Left ventricle myocardium inferior (tissue), 1 donor: Measurements from ENCODE around the gene MAB21L3. TPM values are rescaled to one million over a fixed set of nuclear protein-coding genes. Genes with fewer than 3 reads are reported as not detected.
A peak's percentile ranks its signal among the peaks of the same experiment; 100 is the strongest.
"Not testable (repeated sequence)": the region's sequence is repeated elsewhere in the genome, so short reads cannot be mapped to it uniquely, and the experiment has no call there.

ENCODE experiments used
- DNase-seq: peaks from one replicate; pipeline ENCODE4 v3.0.0-alpha.2; 2020
- H3K27ac ChIP-seq: fragments of 200-600 bp; replicated peaks from 2 replicates; pipeline ENCODE4 v1.8.0; 2021
- H3K27me3 ChIP-seq: fragments of 200-600 bp; 2 replicates; pipeline ENCODE4 v1.8.0; 2021; ENCODE audit warnings: low read depth
- H3K36me3 ChIP-seq: fragments of 200-600 bp; 2 replicates; pipeline ENCODE4 v1.8.0; 2021
- H3K4me1 ChIP-seq: fragments of 200-600 bp; 2 replicates; pipeline ENCODE4 v1.8.0; 2021
- H3K4me3 ChIP-seq: fragments of 200-600 bp; 2 replicates; pipeline ENCODE4 v1.8.0; 2021; ENCODE audit warnings: mild to moderate bottlenecking, moderate library complexity
- H3K9me3 ChIP-seq: fragments of 200-600 bp; replicated peaks from 2 replicates; pipeline ENCODE4 v1.8.0; 2021
- intact Hi-C: fragments of 100-400 bp; cut with micrococcal nuclease; formaldehyde crosslinking; loops from one replicate; pipeline ENCODE4 v1.11.0; 2022
- total RNA-seq: library from RNA; stranded (reverse); fragmentation: NEBNext Ultra II Directional; extraction: Animal tissue kit (Norgen Biotek cat#: 25700); gene quantifications from one replicate; pipeline ENCODE4 v1.2.1, GENCODE V29; 2021
- TF ChIP-seq, protein P1 (sequence below): fragments of 200-600 bp; IDR thresholded peaks from 2 replicates; pipeline ENCODE4 v1.8.0; 2021; ENCODE audit warnings: antibody characterized with exemption, mild to moderate bottlenecking, borderline replicate concordance
- donor health status: DM: no; HTN: yes; CAD: no; lungs with severe emphysema.

The MAB21L3 gene
- total RNA-seq, 1 donor from 2014 or later = not detected

DNA sequence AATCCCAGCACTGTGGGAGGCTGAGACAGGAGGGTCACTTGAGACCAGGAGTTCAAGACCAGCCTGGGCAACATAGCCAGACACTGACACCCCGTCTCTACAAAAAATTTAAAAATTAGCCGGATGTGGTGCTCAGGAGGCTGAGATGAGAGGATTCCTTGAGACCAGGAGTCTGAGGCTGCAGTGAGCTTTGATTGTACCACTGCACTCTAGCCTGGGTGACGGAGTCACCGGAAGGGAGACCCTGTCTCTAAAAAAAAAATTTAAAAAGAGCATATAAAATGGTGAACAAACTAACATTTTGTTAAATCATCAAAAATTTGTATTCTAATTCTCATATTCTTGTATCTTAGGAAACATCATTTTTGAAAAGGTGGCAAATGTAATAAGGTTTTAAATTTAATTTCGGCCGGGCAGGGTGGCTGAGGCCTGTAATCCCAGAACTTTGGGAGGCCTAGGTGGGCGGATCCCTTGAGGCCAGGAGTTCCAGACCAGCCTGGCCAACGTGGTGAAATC is 27.1 kb downstream of the MAB21L3 start:
- no peaks in the 10 kb centered on the region for H3K36me3 ChIP-seq
- DNase-seq = no peak
- H3K27ac ChIP-seq = peak overlapping the region; percentile 55
- TF ChIP-seq, protein P1, sequence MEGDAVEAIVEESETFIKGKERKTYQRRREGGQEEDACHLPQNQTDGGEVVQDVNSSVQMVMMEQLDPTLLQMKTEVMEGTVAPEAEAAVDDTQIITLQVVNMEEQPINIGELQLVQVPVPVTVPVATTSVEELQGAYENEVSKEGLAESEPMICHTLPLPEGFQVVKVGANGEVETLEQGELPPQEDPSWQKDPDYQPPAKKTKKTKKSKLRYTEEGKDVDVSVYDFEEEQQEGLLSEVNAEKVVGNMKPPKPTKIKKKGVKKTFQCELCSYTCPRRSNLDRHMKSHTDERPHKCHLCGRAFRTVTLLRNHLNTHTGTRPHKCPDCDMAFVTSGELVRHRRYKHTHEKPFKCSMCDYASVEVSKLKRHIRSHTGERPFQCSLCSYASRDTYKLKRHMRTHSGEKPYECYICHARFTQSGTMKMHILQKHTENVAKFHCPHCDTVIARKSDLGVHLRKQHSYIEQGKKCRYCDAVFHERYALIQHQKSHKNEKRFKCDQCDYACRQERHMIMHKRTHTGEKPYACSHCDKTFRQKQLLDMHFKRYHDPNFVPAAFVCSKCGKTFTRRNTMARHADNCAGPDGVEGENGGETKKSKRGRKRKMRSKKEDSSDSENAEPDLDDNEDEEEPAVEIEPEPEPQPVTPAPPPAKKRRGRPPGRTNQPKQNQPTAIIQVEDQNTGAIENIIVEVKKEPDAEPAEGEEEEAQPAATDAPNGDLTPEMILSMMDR = no peak
- peaks cover 4% of the 10 kb centered on the region for H3K4me1 ChIP-seq
- H3K4me3 ChIP-seq = no peak overlapping the region
- peaks cover 7% of the 10 kb centered on the region for H3K27me3 ChIP-seq
- intact Hi-C loops = no loop called here
- H3K9me3 ChIP-seq = peaks cover 3% of the 10 kb centered on the region

DNA sequence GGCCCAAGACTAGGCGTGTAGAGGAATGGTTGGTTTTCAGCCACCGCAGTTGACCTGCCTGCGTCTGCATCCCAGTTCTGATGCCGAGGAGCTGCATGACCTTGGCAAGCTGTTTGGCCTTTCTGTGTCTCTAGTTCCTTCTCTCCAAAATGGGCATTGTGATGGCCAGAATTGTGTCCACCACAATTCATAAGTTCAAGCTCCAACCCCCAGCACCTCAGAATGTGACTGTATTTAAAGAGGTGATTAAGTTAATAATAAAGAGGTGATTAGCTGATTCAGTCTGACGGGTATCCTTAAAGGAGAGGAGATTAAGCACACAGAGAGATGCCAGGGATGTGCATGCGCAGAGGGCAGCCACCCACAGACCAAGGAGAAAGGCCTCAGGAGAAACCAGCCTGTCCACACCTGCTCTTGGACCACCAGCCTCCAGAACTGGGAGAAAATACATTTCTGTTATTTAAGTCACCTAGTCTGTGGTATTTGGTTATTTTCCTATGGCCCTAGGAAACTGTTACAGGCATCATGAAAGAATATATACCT is 28.5 kb downstream of the MAB21L3 start:
- TF ChIP-seq, protein P1 = no peak
- no peak for DNase-seq
- Histone ChIP-seq H3K9me3 (peaks cover 13% of the 10 kb centered on the region), H3K27ac (no peak overlapping the region), H3K36me3 (no peaks in the 10 kb centered on the region), H3K27me3 (no peaks in the 10 kb centered on the region), H3K4me1 (peaks cover 4% of the 10 kb centered on the region), H3K4me3 (no peak overlapping the region)
- intact Hi-C loops = loop anchor here (5.0 kb wide), 1 partner anchor 348 kb away; no protein-coding TSS in a partner anchor

DNA sequence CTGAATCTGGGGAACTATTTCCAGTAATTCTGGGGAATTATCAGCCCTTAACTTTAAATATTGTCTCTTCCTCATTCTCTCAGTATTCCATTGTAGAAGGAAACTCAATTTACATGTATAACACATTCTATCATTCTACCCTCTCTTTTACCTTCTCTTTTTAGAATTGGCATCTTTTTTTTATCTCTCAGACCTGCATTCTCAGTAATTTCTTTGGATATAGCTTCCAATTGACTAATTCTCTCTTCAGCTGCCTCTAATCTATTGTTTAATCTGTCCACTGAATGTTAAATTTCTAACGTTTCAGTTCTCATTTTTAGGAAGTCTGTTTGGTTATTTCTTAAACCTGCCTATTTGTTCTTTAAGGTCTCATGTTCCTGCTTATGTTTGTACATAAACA is 33.0 kb downstream of the MAB21L3 start:
- DNase-seq = no peak
- Histone ChIP-seq H3K4me1 (peaks cover 8% of the 10 kb centered on the region), H3K27ac (no peak overlapping the region), H3K9me3 (peaks cover 10% of the 10 kb centered on the region), H3K27me3 (no peaks in the 10 kb centered on the region), H3K36me3 (no peaks in the 10 kb centered on the region), H3K4me3 (no peak overlapping the region)
- TF ChIP-seq, protein P1 = no peak
- intact Hi-C loops = loop anchor here (5.0 kb wide), 1 partner anchor 343 kb away; no protein-coding TSS in a partner anchor

DNA sequence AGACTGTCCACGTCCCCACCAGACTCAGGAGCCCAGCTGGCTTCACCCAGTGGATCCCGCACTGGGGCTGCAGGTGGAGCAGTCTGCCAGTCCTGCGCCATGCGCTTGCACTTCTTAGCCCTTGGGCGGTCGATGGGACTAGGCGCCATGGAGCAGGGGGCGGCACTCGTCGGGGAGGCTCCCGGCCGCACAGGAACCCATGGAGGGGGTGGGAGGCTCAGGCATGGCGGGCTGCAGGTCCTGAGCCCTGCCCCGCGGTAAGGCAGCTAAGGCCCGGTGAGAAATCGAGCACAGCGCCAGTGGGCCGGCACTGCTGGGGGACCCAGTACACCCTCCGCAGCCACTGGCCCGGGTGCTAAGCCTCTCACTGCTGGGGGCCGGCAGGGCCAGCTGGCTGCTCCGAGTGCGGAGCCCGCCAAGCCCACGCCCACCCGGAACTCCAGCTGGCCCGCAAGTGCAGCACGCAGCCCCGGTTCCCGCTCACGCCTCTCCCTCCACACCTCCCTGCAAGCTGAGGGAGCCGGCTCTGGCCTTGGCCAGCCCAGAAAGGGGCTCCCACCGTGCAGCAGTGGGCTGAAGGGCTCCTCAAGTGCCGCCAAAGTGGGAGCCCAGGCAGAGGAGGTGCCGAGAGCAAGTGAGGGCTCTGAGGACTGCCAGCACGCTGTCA is 35.4 kb downstream of the MAB21L3 start:
- H3K27ac ChIP-seq, H3K36me3 ChIP-seq, DNase-seq, H3K4me3 ChIP-seq, H3K9me3 ChIP-seq, intact Hi-C loops, H3K27me3 ChIP-seq: not testable (repeated sequence)
- H3K4me1 ChIP-seq = peaks cover 17% of the 10 kb centered on the region

DNA sequence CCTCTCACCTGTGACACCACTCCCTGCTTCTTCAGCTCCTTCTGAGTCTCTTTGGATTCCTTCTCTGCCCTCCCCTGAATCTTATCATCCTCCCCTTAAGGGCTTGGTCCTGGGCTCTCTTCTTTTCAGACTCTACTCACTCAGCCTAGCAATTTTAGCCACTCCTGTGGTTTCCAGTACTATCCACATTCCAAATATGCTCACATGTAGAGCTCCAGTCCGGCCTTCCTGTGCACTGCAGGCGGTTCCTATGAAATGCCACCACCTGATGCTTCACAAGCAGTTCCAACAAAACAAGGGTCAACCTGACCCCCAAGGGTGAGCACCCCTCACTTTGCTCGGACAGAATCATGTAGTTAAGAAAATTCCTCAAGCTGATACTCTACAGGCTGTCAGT is 35.9 kb downstream of the MAB21L3 start:
- TF ChIP-seq, protein P1 = no peak
- H3K27ac ChIP-seq = no peak overlapping the region
- no peaks in the 10 kb centered on the region for H3K27me3 ChIP-seq

DNA sequence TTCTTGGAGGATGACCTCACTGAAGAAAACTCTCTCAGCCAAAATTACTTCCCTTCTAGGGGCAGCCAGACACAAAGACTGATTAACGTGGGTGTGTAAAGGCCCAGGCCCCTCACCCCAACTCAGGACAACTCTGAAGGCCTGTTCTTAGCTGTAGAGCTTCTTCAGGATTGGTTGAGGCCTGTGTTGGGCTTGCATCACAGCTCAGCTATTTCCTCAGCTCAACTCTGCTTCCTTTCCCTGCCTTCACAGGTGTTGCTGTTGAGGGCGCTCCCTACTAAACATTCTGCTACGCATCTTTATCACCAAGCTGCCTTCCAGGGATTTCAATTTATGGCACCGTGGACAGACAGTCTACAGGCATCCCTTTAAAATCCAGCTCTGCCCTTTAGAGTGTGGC is 36.8 kb downstream of the MAB21L3 start:
- no peak for DNase-seq
- H3K4me1 ChIP-seq = peaks cover 25% of the 10 kb centered on the region
- H3K27me3 ChIP-seq = no peaks in the 10 kb centered on the region
- no peak overlapping the region for H3K4me3 ChIP-seq
- TF ChIP-seq, protein P1 = no peak
- H3K36me3 ChIP-seq = no peaks in the 10 kb centered on the region
- no peak overlapping the region for H3K27ac ChIP-seq
- intact Hi-C loops = no loop called here
- peaks cover 10% of the 10 kb centered on the region for H3K9me3 ChIP-seq

More for the DNA sequence above, 35.9 kb downstream of the MAB21L3 start:
- intact Hi-C loops = no loop called here
- peaks cover 22% of the 10 kb centered on the region for H3K4me1 ChIP-seq
- no peak overlapping the region for H3K4me3 ChIP-seq
- no peaks in the 10 kb centered on the region for H3K36me3 ChIP-seq
- peaks cover 10% of the 10 kb centered on the region for H3K9me3 ChIP-seq
- DNase-seq = no peak
